Stimulated activated CD4-positive, alpha-beta T cell treated with anti-CD3 and anti-CD28 coated beads, TNF-alpha, amount 100 ng/mL, for 24 hours (primary cell): ENCODE measurements around the gene ZNF219.

Source experiments
- DNase-seq, 3 experiments: peaks; one replicate each; pipeline ENCODE4 v3.0.0-alpha.2; 2020; ENCODE audit warnings: low read depth in 3 of 3

The ZNF219 gene

GRCh38 chr14:21102521-21103410 lies 4.3 kb upstream of the ZNF219 start:
- DNase-seq = no peak

- no peak for DNase-seq
These were observed 3.5 kb upstream of the ZNF219 start for GRCh38 chr14:21101802-21102413.

GRCh38 chr14:21100931-21101330 lies 2.5 kb upstream of the ZNF219 start, which contains the start of gene TMEM253:
TSS of gene TMEM253 (plus strand) at chr14:21101066. CDS start at chr14:21101344, 278 bp downstream.
- DNase-seq = no peak

GRCh38 chr14:21099596-21099985 lies 1.1 kb upstream of the ZNF219 start:
- DNase-seq = no peak

- no peak for DNase-seq
These were observed 589 bp upstream of the ZNF219 start for GRCh38 chr14:21098892-21099595.

- no peak for DNase-seq
These were observed 799 bp downstream of the ZNF219 start for GRCh38 chr14:21097636-21098075.

GRCh38 chr14:21096978-21097635 lies 1.3 kb downstream of the ZNF219 start:
- no peak for DNase-seq

- DNase-seq = no peak
These were observed 2.0 kb downstream of the ZNF219 start for GRCh38 chr14:21096438-21096837.

- DNase-seq = no peak
These were observed 2.8 kb downstream of the ZNF219 start for GRCh38 chr14:21095430-21096205.

GRCh38 chr14:21093769-21094681 lies 4.4 kb downstream of the ZNF219 start:
- DNase-seq = no peak

- no peak for DNase-seq
These were observed 5.4 kb downstream of the ZNF219 start for GRCh38 chr14:21093018-21093417.

- peak; percentile 79 to 90 (median 84) for DNase-seq
These were observed 6.0 kb downstream of the ZNF219 start for GRCh38 chr14:21092273-21093011.

GRCh38 chr14:21091821-21092272 lies 6.6 kb downstream of the ZNF219 start:
- no peak for DNase-seq

- no peak for DNase-seq
These were observed 7.4 kb downstream of the ZNF219 start for GRCh38 chr14:21090940-21091663.

- DNase-seq = peak in 1 of 3 experiments; percentile 40
These were observed 8.1 kb downstream of the ZNF219 start for GRCh38 chr14:21090194-21090939.

GRCh38 chr14:21089877-21090193 lies 8.6 kb downstream of the ZNF219 start:
- no peak for DNase-seq

GRCh38 chr14:21089271-21089670 lies 9.2 kb downstream of the ZNF219 start:
- no peak for DNase-seq

- DNase-seq = no peak
These were observed 9.8 kb downstream of the ZNF219 start for GRCh38 chr14:21088687-21089086.
